ENCODE measurements around the gene RSRP1. TPM values are rescaled to one million over a fixed set of nuclear protein-coding genes. Genes with fewer than 3 reads are reported as not detected.

RSRP1 gene
- total RNA-seq, 2 donors from 2014 or later, result 23.5 to 27.7 TPM

- no peak overlapping the region for H3K4me3 ChIP-seq
- H3K9me3 ChIP-seq, result no peaks in the 10 kb centered on the region
- peaks cover 44% of the 10 kb centered on the region for H3K36me3 ChIP-seq
- DNase-seq (ENCODE audit: low spot score), result no peak
- TF ChIP-seq CTCF (IDR thresholded peaks at IDR 0.05), result no peak
- H3K4me1 ChIP-seq, result no peaks in the 10 kb centered on the region
- no peak overlapping the region for H3K27ac ChIP-seq
- H3K27me3 ChIP-seq, result no peaks in the 10 kb centered on the region
Measured at GRCh38 chr1:25219661-25220251, 27.5 kb downstream of the RSRP1 start.

- Histone ChIP-seq H3K4me3 (no peak overlapping the region), H3K9me3 (no peaks in the 10 kb centered on the region), H3K27ac (no peak overlapping the region), H3K4me1 (no peaks in the 10 kb centered on the region), H3K36me3 (peaks cover 23% of the 10 kb centered on the region), H3K27me3 (no peaks in the 10 kb centered on the region)
- no peak for DNase-seq (ENCODE audit: low spot score)
- no peak for TF ChIP-seq CTCF (IDR thresholded peaks at IDR 0.05)
Measured at GRCh38 chr1:25217598-25218232, 29.5 kb downstream of the RSRP1 start.

- H3K27me3 ChIP-seq, result no peaks in the 10 kb centered on the region
- no peak overlapping the region for H3K27ac ChIP-seq
- H3K36me3 ChIP-seq, result peaks cover 16% of the 10 kb centered on the region
- H3K4me1 ChIP-seq, result no peaks in the 10 kb centered on the region
- H3K9me3 ChIP-seq, result no peaks in the 10 kb centered on the region
- TF ChIP-seq CTCF (IDR thresholded peaks at IDR 0.05), result no peak
- H3K4me3 ChIP-seq, result no peak overlapping the region
- no peak for DNase-seq (ENCODE audit: low spot score)
Measured at GRCh38 chr1:25217015-25217414, 30.2 kb downstream of the RSRP1 start.

- DNase-seq (ENCODE audit: low spot score), result no peak
- peaks cover 10% of the 10 kb centered on the region for H3K36me3 ChIP-seq
- no peak for TF ChIP-seq CTCF (IDR thresholded peaks at IDR 0.05)
- no peaks in the 10 kb centered on the region for H3K9me3 ChIP-seq
- no peak overlapping the region for H3K4me3 ChIP-seq
- no peak overlapping the region for H3K27ac ChIP-seq
- no peaks in the 10 kb centered on the region for H3K27me3 ChIP-seq
- no peaks in the 10 kb centered on the region for H3K4me1 ChIP-seq
Measured at GRCh38 chr1:25216123-25216522, 31.1 kb downstream of the RSRP1 start.

- no peak overlapping the region for H3K27ac ChIP-seq
- H3K27me3 ChIP-seq, result no peaks in the 10 kb centered on the region
- H3K4me3 ChIP-seq, result no peak overlapping the region
- no peak for TF ChIP-seq CTCF (IDR thresholded peaks at IDR 0.05)
- DNase-seq (ENCODE audit: low spot score), result no peak
- H3K9me3 ChIP-seq, result no peaks in the 10 kb centered on the region
- no peaks in the 10 kb centered on the region for H3K4me1 ChIP-seq
- H3K36me3 ChIP-seq, result no peaks in the 10 kb centered on the region
Measured at GRCh38 chr1:25212725-25213124, 34.5 kb downstream of the RSRP1 start.

GRCh38 chr1:25210728-25211127, 36.5 kb downstream of the RSRP1 start:
- TF ChIP-seq CTCF (IDR thresholded peaks at IDR 0.05), result no peak
- Histone ChIP-seq H3K27me3 (no peaks in the 10 kb centered on the region), H3K9me3 (no peaks in the 10 kb centered on the region), H3K4me3 (no peak overlapping the region), H3K36me3 (no peaks in the 10 kb centered on the region), H3K4me1 (no peaks in the 10 kb centered on the region), H3K27ac (no peak overlapping the region)
- DNase-seq (ENCODE audit: low spot score), result no peak
